HG03135 (cell line): ENCODE results near the gene NEURL4.

Experiments used
- ATAC-seq: cut with Tn5 transposase; IDR thresholded peaks from one replicate; pipeline ENCODE4 v1.9.1; 2021; ENCODE audit warnings: mild to moderate bottlenecking, moderate library complexity; ENCODE audit not compliant: unreplicated experiment

Gene NEURL4

DNA sequence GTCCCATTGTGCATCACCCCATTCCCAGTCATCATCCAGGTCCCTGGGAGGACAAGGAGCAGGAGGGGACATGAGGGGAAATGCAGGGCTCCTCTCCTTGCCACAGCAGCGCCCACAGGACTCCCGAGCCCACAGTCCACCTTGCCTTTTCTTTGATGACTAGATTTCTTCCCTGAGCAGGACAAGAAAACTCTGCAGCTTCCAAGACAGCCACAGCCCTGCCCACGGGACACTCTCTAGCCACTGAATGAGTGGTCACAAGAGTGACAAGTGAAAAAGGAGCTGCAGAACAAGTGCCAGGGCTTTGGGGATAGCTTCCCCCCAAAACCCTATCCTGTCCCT is 4.7 kb downstream of the NEURL4 start:
- ATAC-seq, result no peak

- no peak for ATAC-seq
Measured at GRCh38 chr17:7323731-7324437, 5.3 kb downstream of the NEURL4 start.

DNA sequence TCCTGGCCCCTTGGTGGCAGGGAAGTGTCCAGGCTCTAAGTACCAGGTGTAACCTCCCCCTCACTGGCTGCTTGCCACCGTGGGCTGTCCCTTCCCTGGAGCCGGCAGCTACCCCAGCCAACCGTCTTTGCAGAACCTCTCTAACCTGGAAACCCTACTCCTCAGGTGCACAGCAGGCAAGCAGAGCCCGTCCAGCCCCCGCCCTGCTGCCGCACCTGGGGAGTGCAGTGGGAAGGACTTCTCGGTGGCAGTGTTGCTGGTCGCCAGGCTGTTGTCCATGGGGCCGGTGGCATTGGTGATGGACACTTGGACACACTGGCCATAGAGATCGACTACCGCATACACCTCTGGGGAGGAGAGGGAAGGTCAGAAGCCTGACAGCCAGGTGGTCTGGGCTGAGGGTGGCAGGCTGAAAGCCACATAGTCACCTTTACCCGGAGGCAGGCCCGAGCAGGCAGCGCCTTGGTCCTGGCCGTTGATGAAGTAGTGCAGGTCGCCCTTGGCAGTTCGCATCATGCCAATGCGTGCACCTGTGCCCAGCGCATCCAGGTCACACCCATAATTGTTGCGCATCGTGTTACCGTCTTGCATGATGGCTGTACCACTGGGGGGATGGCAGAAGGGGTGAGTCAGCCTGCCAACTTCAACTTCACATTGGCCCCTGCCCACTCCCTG is 6.5 kb downstream of the NEURL4 start:
- no peak for ATAC-seq

- no peak for ATAC-seq
Measured at GRCh38 chr17:7321466-7321865, 7.7 kb downstream of the NEURL4 start.

DNA sequence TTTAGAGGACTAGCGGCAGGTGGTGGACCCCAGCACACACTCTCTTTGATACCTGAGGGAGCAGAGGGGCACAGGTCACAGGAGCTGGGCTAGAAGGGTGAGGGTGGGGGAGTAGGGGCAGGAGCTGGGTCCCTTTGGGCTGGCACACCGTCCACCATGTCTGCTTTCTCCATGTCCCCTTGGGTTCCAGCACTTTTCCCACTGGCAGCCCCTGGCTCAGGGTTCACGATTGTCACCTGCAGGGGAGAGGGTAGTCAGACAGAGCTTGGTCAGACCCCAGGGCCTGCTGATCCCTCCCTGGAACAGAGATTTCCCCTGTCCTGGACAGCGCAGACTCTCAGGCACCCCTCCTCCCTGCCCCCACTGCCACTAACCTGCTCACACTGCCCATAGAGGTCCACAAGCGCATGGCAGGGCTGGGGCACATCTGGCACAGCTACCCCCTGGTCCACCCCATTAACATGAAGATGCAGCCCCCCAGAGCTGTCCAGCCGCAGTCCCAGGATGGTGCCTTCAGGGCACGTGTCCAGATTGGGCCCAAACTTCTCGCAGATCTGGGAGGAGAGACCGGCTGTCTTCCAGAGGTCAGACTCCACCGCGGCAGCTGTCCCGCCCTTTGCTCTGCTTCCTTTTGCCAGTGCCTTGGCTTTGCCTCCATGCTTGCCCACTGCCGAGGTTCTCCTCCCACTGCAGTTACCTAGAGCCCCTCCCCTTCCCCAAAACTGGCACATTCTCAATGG is 10.8 kb downstream of the NEURL4 start:
- ATAC-seq, result no peak

- no peak for ATAC-seq
Measured at GRCh38 chr17:7317161-7317803, 11.9 kb downstream of the NEURL4 start.

DNA sequence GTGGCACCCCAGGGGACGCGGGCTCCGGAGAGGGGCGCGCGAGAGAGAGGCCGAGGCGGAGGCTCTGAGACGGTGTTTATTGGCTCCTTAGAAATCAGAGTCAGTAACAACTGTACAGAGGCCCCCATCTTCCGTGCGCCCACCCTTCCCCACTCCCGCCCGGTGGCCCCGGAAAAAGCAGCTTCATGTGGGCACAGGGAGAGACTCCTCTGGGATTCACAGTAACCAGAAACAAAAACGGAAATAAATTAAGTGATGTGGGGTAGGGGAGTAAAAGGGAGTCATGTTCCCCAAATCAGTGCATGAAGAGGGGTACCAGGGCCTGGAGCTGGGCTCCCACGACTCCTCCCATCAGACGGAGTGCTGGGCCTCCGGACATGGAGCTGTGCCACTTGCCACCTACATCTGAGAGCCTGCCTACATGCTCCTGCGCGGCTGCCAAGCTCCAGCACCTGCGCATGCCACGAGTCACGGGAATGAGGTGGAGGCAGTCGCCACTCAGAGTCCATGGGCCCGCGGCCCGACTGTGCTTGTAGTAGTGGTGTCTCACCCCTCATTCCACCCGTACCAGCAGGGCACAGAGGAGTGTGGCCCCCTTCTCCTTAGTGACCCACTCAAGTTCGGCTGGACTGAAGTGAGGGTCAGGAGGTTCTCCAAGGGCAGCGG is 13.4 kb downstream of the NEURL4 start:
- ATAC-seq, result no peak

DNA sequence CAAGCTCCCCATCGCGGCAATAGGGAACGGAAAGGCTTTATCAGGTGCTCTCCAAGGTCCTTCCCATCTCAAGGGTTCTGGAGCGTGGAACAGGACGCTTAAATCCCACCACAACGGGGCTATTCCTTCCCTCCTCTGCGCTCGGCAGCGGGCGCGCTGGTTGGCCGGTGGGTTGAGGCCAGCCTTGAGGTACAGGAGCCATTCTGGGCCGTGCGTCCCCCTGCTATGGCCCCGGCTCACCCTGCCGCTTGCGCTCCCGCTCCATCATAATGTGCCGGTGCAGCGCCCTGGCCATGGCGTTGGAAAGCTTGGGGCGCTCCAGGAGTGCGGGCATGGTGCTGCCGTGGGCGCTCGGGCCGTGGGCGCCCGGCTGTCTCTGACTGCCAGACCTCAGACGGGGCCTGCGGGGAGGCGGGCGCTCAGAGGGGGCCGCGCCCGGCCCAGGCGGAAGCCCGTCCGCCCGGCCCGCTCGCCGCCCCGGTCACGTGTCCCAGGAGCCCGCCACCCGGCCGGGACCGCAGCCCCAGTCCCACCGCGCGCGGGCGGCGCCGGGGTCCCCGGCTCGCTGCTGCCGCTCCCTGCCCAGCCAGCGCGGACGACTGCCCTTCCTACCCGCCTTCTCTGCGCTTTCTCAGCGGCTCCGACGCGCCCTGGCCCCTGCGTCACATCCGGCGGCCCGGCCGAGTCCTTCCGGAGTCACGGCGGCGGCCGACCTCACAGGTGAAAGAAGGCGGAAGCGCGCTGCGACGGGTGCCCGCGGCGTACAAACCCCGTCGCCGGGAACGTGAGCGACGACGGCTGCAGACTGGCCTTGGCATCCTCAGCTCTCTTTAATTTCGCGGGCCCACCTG is 14.2 kb downstream of the NEURL4 start, which contains the start of gene GPS2:
GPS2 (minus strand) TSS at position 642 of the 851 bp plus-strand sequence; CDS start at position 334, 308 bp downstream.
- peak; percentile 66 for ATAC-seq

DNA sequence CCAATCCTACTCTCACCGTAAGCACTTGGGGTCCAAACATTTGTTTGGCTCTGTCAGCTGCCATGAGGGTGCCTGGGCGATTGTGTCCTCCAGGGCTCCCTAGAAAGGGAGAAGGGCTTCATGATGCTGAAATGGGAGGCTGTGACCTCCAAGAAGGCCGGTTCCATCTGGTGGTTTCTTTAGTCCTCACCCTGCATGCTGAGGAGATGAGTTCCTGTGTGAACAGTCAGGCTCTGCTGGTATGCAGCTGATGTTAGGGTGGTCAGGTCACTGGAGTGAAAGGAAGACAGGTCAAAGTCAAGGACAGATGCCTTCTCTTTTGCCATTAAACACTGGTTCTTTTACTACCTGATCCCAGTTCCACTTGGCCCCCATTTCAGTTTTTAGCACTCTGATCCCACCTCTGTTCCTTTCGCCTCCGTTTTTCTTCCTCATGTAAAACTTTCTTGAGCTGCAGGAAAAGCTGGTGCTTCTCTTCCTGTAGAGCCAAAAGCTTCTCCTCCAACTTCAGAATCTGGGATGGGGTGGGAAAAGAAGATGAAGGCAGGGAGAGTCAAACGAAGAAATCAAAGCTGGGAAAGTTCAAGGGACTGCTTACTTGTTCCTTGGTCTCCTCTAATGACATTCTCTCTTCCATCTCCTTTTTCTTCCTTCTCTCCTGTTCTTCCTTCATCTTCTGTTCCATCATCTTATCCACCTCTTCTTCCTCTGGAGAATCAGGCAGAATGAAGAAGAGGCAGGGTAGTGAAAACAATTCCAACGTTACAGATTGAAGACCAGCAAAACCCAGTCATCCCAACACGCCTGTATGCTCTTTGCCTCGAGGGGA is 15.0 kb downstream of the NEURL4 start:
- no peak for ATAC-seq

DNA sequence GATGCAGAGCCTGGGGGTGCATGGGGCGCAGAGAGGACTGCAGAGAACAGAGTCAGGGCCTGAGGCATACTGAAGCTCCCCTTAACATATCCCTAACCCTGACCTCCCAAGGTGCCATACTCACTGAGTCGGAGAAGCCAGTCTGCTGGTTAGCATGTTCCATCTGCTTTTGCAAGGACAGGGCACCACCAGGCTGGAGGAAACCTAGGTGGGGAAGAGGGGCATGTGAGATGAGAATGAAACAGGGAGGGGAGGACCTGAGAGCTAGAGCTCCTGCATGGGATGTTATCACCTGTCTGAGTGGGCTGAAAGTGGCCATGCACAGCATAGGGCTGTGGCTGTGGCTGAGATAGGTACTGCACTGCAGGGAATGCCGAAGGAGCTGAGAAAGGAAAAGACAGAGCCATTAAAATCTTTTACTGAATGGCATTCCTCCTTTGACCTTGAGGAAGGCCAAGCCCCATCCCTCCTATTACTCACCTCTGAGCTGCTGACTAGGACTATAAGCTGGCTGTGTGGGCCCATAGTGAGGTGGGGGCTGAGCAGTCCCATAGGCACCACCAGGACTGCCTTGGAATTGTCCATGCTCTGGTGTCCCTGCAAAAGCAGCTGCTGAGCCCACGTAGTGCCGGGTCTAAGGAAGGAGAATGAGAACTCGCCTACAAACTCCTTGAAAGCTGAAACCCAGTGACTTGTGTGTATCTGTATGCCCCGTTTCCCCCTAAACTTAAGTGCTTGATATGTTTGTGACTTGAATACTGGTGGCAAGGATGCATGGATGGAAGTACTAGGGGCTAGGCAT is 15.8 kb downstream of the NEURL4 start:
- no peak for ATAC-seq

DNA sequence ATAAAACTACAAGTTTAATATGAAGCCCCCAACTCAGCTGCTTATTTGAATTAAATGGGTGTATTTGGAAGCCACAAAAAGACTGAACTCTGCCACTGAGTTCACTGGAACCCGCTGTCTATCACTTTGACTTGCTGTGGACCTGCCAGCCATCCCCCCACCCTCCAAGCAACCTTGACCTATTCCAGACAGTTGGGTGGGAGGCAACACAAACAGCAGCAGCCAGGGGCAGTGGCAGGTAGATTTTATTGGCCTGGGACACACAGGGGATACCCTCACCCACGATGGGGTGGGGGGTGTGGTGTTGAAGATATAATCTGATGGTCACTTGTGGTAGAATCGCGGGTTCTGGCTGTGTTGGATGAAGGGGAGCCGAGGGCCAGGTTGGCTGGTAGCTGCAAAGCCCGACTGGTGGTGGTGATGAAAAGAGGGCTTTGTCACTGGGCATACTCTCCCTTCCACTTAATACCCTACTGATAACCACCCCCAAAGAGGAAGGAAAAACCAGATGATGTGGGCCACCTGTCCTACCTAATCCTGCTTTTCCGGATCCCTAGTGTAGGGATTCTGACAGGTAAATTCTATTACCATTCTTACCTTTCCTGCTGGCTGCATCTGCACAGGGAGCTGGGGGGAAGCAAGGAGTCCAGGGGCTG is 16.6 kb downstream of the NEURL4 start:
- ATAC-seq, result no peak

DNA sequence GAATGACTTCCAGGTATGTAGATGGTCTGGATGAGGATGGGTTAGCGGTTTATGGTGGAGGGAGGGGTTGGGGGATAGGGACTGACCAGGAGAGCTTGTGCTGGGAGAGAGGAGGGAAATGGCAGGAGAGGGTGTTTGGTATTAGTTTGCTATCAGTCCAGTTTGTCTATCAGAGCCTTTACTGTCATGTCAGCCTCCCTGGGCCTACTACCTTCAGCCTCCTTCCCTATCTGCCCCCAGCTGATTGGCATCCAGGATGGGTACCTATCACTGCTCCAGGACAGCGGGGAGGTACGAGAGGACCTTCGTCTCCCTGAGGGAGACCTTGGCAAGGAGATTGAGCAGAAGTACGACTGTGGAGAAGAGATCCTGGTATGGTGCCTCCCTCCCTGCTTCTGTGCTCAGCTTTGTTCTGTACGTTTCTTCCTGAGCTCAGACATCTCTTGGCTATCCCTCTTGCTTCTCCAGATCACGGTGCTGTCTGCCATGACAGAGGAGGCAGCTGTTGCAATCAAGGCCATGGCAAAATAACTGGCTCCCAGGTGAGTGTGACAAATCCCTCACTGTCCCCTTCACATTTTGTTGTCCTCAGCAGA is 17.9 kb downstream of the NEURL4 start:
- ATAC-seq, result no peak

GRCh38 chr17:7309628-7310027 is 19.5 kb downstream of the NEURL4 start:
- no peak for ATAC-seq

DNA sequence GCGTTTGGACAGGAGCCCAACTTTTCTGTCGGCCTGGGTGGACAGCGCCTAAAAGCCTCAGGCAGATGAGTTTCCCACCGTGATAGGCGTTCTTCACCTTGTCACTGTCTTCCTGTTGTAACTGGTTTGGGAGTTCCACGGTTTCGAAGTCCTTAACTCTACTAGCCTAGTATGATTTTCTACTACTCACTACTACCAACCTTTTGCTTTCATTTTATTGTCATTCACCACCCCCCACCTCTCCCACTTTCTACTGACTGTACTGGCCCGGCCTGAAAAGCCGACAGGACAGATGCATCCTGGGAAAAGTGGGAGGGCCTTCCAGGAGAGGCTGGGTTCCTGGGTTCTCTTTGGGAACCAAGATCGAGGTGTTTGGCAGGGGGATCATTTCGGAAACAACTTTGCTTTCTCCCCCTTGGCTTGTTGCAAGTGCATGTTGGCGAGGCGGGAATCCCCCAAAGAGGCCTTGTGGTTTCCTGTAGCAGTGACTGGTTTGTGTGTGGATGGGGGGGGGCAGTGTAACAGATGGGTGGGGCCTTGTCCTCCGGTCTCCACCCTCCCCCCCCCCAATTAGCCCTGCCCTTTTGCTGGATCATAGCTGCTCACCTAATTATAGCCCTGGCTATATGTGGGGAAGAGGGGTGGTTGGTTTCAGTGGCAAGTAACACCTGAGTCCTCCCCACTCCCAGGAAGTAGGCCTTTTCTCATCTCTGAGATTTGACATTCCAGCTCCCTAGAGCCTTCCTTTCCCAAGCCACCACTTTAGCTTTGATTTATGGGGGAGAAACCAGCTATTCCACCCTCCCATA is 20.3 kb downstream of the NEURL4 start:
- no peak for ATAC-seq

DNA sequence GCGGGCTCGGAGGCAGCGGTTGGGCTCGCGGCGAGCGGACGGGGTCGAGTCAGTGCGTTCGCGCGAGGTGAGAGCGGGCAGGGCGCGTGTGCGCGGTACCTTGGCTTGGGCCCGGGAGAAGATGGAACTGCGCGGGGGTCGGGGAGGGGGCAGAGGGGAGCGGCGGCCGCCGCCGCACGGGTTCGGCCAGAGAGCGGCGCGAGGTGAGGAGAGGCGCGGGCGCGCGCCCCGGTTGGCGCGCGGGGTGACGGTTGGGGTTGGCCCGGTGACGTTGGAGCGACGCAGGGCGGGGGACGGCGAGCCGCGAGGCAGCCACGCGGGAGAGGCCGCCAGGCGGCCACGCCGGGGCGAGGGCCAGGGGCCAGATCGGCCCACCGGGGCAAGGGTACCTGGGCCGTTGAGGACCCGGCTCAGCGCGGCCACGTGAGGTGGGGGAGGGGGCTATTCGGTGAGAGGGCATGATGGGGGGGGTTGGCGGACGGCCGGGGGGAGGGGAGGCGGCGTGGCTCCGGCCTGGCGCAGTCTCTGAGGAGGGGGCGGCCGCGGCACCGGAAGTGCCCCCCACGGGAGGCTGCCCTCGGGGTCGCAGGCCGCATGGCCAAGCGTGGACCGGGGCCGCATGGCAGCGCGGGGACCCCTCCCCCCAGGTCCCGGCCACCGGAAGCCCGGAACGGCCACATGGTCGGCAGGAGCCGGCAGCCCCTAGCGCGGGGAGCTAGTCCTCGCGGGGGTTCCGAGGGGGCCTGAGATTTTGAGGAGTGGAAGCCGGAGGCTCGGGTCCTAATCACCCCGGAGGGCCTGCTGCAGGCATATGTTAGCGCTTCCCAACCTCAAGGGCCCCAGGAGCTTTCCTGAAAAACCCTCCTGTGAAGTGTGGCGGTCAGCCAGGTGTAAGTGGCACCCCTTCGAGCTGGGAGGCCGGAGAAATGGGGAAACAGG is 21.2 kb downstream of the NEURL4 start:
- ATAC-seq, result no peak
